SK-N-SH treated with all-trans-retinoic acid at 6 μM for 48 hours (cell line): ENCODE data around the gene PTDSS2.

Experiments
- CREB5 ChIP-seq: fragments of 250-450 bp; sonication (Bioruptor Pico); IDR thresholded peaks from 2 replicates; pipeline ENCODE4 v1.5.1; 2020; ENCODE audit warnings: low read depth, mild to moderate bottlenecking, moderate library complexity
- CSDC2 ChIP-seq: fragments of 250-450 bp; sonication (Bioruptor Pico); IDR thresholded peaks from 2 replicates; pipeline ENCODE4 v1.5.0; 2020; ENCODE audit warnings: mild to moderate bottlenecking, moderate library complexity
- ISL1 ChIP-seq: fragments of 250-450 bp; sonication (Bioruptor Pico); IDR thresholded peaks from 2 replicates; pipeline ENCODE4 v2.1.2; 2022; ENCODE audit warnings: mild to moderate bottlenecking, moderate library complexity
- PATZ1 ChIP-seq: fragments of 250-450 bp; sonication (Bioruptor Pico); IDR thresholded peaks from 2 replicates; pipeline ENCODE4 v1.8.0; 2020; ENCODE audit warnings: mild to moderate bottlenecking, moderate library complexity, borderline replicate concordance
- POU6F1 ChIP-seq: fragments of 250-450 bp; sonication (Bioruptor Pico); IDR thresholded peaks from 2 replicates; pipeline ENCODE4 v1.8.0; 2021; ENCODE audit warnings: low read depth, mild to moderate bottlenecking, moderate library complexity, borderline replicate concordance
- RARB ChIP-seq: fragments of 250-450 bp; sonication (Bioruptor Pico); IDR thresholded peaks from 2 replicates; pipeline ENCODE4 v1.8.0; 2021; ENCODE audit warnings: mild to moderate bottlenecking, moderate library complexity
- ZC3H10 ChIP-seq: fragments of 250-450 bp; sonication (Bioruptor Pico); IDR thresholded peaks from 2 replicates; pipeline ENCODE4 v1.5.1; 2021; ENCODE audit warnings: mild to moderate bottlenecking, moderate library complexity
- ZFP3 ChIP-seq: fragments of 250-450 bp; sonication (Bioruptor Pico); IDR thresholded peaks from 2 replicates; pipeline ENCODE4 v1.5.0; 2020; ENCODE audit warnings: mild to moderate bottlenecking, moderate library complexity

GRCh38 chr11:520428-521176 lies 70.5 kb downstream of the PTDSS2 start:
- no peak for TF ChIP-seq PATZ1 (CRISPR knock-in tag)
- no peak for TF ChIP-seq ZFP3 (CRISPR knock-in tag)
- no peak for TF ChIP-seq ISL1
- no peak for TF ChIP-seq RARB
- TF ChIP-seq POU6F1 (CRISPR knock-in tag), result no peak
- TF ChIP-seq ZC3H10 (CRISPR knock-in tag), result no peak
- TF ChIP-seq CREB5 (CRISPR knock-in tag), result no peak
- TF ChIP-seq CSDC2 (CRISPR knock-in tag), result no peak
